Measurements from ENCODE around the gene NHERF1. TPM values are rescaled to one million over a fixed set of nuclear protein-coding genes. Genes with fewer than 3 reads are reported as not detected.

Gene NHERF1
- total RNA-seq, 2 donors from 2014 or later = 186 to 244 TPM

DNA sequence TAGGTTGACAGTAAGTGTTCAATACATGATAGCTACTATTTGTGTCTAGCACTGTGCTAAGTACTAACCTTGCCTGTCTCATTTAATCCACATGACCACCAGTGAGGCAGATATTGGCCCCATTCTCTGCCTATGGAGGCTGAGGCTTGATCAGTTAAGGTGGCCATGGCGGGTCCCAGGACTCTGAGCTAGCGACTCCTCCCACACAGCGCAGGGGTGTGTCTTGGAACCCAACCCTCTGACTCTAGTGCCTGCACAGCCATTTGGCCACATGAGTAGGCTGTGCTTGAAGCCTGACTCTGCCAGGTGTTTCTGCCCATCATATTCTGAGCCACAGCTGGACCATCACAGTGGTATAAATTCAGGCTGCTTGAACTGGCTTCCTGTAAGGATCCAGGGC lies 6.4 kb downstream of the NHERF1 start:
- no peak for DNase-seq
- TF ChIP-seq, protein P1, sequence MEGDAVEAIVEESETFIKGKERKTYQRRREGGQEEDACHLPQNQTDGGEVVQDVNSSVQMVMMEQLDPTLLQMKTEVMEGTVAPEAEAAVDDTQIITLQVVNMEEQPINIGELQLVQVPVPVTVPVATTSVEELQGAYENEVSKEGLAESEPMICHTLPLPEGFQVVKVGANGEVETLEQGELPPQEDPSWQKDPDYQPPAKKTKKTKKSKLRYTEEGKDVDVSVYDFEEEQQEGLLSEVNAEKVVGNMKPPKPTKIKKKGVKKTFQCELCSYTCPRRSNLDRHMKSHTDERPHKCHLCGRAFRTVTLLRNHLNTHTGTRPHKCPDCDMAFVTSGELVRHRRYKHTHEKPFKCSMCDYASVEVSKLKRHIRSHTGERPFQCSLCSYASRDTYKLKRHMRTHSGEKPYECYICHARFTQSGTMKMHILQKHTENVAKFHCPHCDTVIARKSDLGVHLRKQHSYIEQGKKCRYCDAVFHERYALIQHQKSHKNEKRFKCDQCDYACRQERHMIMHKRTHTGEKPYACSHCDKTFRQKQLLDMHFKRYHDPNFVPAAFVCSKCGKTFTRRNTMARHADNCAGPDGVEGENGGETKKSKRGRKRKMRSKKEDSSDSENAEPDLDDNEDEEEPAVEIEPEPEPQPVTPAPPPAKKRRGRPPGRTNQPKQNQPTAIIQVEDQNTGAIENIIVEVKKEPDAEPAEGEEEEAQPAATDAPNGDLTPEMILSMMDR (IDR thresholded peaks at IDR 0.05) = no peak
- no peaks in the 10 kb centered on the region for H3K9me3 ChIP-seq
- no peak overlapping the region for H3K27ac ChIP-seq
- no peak overlapping the region for H3K4me3 ChIP-seq
- H3K27me3 ChIP-seq = no peaks in the 10 kb centered on the region
- intact Hi-C loops (cut with DNase I) = no loop called here
- H3K36me3 ChIP-seq = no peaks in the 10 kb centered on the region
- peaks cover 43% of the 10 kb centered on the region for H3K4me1 ChIP-seq
- H3K9ac ChIP-seq (ENCODE audit: low read depth in 2 of 2, low read length in 2 of 2) = no peak overlapping the region

DNA sequence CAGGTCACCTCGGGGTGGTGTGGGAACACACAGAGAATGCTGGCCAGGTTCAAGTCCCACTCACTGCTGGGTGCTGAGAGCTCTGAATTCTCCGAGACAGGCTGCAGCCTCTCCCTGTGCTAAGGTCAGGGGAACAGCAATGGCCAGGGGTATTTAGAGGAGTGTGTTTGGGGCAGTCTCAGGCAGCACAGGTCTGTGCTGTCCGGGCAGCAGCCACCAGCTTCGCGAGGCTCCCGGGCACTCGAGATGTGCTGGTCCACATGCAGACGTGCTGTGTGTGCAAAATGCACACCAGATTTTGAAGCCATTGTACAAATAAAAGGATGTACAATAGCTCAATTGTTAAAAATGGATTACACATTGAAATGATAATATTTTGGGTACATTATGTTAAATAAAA lies 7.1 kb downstream of the NHERF1 start:
- Histone ChIP-seq H3K9me3 (no peaks in the 10 kb centered on the region), H3K36me3 (no peaks in the 10 kb centered on the region), H3K4me3 (no peak overlapping the region), H3K27ac (no peak overlapping the region), H3K4me1 (peaks cover 46% of the 10 kb centered on the region), H3K27me3 (no peaks in the 10 kb centered on the region), H3K9ac (ENCODE audit: low read depth in 2 of 2, low read length in 2 of 2) (no peak overlapping the region)
- DNase-seq = no peak
- intact Hi-C loops (cut with DNase I) = no loop called here
- TF ChIP-seq, protein P1 (IDR thresholded peaks at IDR 0.05) = no peak

DNA sequence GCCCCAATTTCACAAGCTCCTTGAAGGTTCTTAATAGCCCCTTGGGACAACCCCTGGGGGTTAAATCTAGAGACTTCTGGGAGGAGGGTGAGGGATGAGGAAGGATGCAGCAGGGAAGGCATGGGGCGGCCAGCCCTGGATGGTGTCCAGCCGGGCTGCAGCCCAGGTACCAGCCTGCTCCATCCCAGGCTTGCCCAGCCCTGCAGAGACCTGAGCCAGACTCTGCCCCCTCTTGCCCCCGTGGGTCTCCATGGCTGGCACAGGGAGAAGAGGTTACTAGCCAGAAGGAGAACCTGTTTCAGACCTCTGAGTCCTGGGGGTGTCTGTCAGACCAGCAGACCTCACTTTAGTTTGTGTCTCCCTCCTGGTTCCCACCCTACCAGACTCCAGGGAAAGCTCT lies 8.5 kb downstream of the NHERF1 start:
- H3K4me1 ChIP-seq = peaks cover 38% of the 10 kb centered on the region

DNA sequence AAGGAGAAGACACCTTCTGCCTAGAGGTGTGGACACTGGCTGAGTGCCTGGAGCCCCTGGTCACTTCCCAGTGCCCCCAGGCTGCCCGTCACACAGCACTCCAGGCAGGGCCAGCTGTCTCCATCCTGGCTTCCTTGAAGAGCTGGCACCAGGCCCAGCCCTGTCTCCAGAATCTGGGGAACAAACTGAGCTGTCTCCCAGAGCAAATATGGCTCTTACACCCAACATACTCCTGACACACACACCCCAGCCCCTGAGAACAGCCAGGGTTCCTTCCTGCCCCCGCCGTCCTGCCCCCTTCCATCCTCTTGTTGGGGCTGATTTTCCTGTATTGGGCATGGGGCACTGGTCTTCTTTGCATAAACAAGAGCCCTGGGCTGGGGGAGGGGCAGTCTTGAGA lies 9.1 kb downstream of the NHERF1 start:
- H3K27me3 ChIP-seq = no peaks in the 10 kb centered on the region
- H3K9ac ChIP-seq (ENCODE audit: low read depth in 2 of 2, low read length in 2 of 2) = peak overlapping the region in 1 of 2 donors; percentile 7
- no peaks in the 10 kb centered on the region for H3K36me3 ChIP-seq
- TF ChIP-seq, protein P1 (IDR thresholded peaks at IDR 0.05) = no peak
- intact Hi-C loops (cut with DNase I) = no loop called here
- DNase-seq = no peak
- no peaks in the 10 kb centered on the region for H3K9me3 ChIP-seq
- H3K4me1 ChIP-seq = peaks cover 36% of the 10 kb centered on the region
- H3K27ac ChIP-seq = no peak overlapping the region
- no peak overlapping the region for H3K4me3 ChIP-seq

More for the DNA sequence above, 8.5 kb downstream of the NHERF1 start:
- intact Hi-C loops (cut with DNase I) = no loop called here
- H3K27ac ChIP-seq = no peak overlapping the region
- H3K9ac ChIP-seq (ENCODE audit: low read depth in 2 of 2, low read length in 2 of 2) = peak overlapping the region in 1 of 2 donors; percentile 7
- H3K36me3 ChIP-seq = no peaks in the 10 kb centered on the region
- no peaks in the 10 kb centered on the region for H3K9me3 ChIP-seq
- no peaks in the 10 kb centered on the region for H3K27me3 ChIP-seq
- H3K4me3 ChIP-seq = no peak overlapping the region
- DNase-seq = no peak
- TF ChIP-seq, protein P1 (IDR thresholded peaks at IDR 0.05) = no peak

DNA sequence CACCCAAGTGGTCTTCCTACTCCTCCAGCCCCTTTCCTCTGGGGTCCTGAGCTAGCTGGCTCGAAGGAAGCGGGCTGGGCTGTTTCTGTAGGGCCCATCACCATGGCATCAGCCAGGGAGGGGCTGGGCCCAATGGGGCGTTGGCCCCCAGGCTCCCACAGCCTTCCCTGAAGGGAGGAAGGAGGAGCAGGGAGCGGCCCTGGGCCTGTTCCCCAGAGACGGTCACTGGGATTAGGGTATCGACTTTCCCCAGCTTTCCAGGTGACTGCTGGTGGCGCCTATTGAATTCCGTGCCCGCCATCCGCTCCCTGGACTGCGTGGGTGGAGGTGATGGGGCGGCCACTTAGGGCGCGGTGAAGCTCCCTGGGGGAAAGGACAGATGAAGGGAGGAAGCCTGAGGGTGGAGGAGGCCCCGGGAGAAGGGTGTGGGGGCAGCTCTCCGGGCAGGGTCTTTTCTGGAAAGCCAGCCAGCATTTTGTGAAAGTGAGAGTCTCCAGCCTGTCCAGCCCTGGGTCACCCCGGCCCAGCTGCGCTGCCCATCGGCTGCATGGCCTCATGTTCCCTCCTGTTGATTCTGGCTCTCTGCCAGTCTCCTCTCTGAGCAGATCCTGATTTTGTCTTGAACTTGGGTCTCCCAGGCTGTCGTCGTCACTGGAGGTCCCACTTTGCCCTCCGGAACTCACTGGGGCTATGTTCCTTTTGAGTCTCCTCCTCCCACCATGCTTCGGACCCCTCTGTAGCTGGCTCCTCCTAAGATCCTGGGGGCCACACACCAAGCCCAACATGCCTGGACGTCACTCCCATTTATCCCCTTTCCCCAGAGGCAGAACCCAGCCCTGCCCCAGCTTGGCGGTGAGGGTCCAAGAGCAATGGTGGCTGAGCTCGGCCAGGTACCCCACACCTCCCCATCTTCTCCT lies 9.8 kb downstream of the NHERF1 start:
- Histone ChIP-seq H3K9me3 (no peaks in the 10 kb centered on the region), H3K9ac (ENCODE audit: low read depth in 2 of 2, low read length in 2 of 2) (peak overlapping the region; percentile 30 to 64), H3K4me1 (peaks cover 34% of the 10 kb centered on the region), H3K27ac (no peak overlapping the region), H3K4me3 (no peak overlapping the region), H3K36me3 (no peaks in the 10 kb centered on the region), H3K27me3 (no peaks in the 10 kb centered on the region)
- intact Hi-C loops (cut with DNase I) = no loop called here
- TF ChIP-seq, protein P1 (IDR thresholded peaks at IDR 0.05) = no peak
- no peak for DNase-seq
